Right cardiac atrium (tissue), 5 donors: ENCODE results near the gene ABCE1. TPM values are rescaled to one million over a fixed set of nuclear protein-coding genes. Genes with fewer than 3 reads are reported as not detected.

Experiments used
- ATAC-seq, 2 donors: fragments of 200-7000 bp; cut with Tn5 transposase; one replicate each; pipeline versions ENCODE4 v1.8.0 to v1.9.1; 2020; ENCODE audit warnings: moderate library complexity in 2 of 2, mild to moderate bottlenecking in 1 of 2
- DNase-seq, 3 donors: peaks; one replicate each; pipeline ENCODE4 v3.0.0-alpha.2; 2020
- H3K27ac ChIP-seq: one replicate; pipeline ENCODE4 v1.5.1; 2013; ENCODE audit warnings: mild to moderate bottlenecking, low read length, control low read depth, moderate library complexity
- H3K27me3 ChIP-seq: one replicate; pipeline ENCODE4 v1.6.1; 2013; ENCODE audit not compliant: control insufficient read depth, insufficient read depth
- H3K4me1 ChIP-seq: one replicate; pipeline ENCODE4 v1.6.1; 2013; ENCODE audit warnings: low read length; ENCODE audit not compliant: control insufficient read depth, insufficient read depth
- H3K4me3 ChIP-seq: one replicate; pipeline ENCODE4 v1.5.1; 2013; ENCODE audit warnings: low read length, control low read depth
- H3K9me3 ChIP-seq: one replicate; pipeline ENCODE4 v1.6.1; 2013; ENCODE audit warnings: low read length; ENCODE audit not compliant: control insufficient read depth
- WGBS: extraction: QIAGEN DNeasy Blood & Tissue Kit; methylation state at CpG from one replicate; pipeline ENCODE4 v1.1.7; 2013; 5-methylcytosine and 5-hydroxymethylcytosine counted together
- intact Hi-C, 4 donors: fragments of 100-400 bp; cut with DNase I; formaldehyde crosslinking; loops; one replicate each; pipeline versions ENCODE4 v1.11.0 to v1.14.0; 2022 to 2023
- polyA plus RNA-seq: library from polyadenylated mRNA; stranded (reverse); fragments of 200-250 nt; gene quantifications from one replicate; pipeline ENCODE4 v1.2.3, GENCODE V29; 2013
- total RNA-seq, 4 donors: library from RNA; stranded (reverse); fragmentation: NEBNext Ultra II Directional; extraction: Animal tissue kit (Norgen Biotek cat#: 25700); gene quantifications; one replicate each; pipeline ENCODE4 v1.2.1, GENCODE V29; 2021
- donor health status: healthy with polysubstance abuse.
- donor health status: DM: no; HTN: yes; CAD: no.
- donor health status: DM: no; HTN: no; CAD: no.
- donor health status: DM: no; HTN: yes; CAD: no; lungs with severe emphysema.
- donor health status: DM: yes; HTN: yes; CAD: no.

The ABCE1 gene
- total and polyA plus RNA-seq, 5 donors, result 15.7 to 41.9 (median 29.9) TPM

DNA sequence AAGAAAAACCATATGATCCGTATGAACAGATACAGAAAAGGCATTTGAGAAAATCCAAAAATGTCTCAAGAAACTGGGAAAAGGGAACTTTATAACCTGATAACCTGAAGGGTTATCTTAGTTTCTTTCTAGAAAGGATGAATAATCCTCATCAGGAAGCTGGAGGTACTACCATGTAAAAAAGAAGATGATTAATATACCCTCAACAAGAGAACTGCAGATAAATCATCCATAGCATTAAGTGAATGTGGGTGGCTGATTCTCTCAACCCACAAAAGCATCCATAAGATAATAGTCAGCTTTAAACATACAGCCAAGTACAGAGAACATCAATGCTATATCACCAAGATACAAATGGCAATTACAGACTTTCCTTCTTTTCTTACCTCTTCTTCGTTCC is 26.6 kb upstream of the ABCE1 start:
- DNase-seq, result no peak
- H3K27me3 ChIP-seq, result no peaks in the 10 kb centered on the region
- WGBS, result 94% methylated on average over 2 of the region's 2 CpGs

DNA sequence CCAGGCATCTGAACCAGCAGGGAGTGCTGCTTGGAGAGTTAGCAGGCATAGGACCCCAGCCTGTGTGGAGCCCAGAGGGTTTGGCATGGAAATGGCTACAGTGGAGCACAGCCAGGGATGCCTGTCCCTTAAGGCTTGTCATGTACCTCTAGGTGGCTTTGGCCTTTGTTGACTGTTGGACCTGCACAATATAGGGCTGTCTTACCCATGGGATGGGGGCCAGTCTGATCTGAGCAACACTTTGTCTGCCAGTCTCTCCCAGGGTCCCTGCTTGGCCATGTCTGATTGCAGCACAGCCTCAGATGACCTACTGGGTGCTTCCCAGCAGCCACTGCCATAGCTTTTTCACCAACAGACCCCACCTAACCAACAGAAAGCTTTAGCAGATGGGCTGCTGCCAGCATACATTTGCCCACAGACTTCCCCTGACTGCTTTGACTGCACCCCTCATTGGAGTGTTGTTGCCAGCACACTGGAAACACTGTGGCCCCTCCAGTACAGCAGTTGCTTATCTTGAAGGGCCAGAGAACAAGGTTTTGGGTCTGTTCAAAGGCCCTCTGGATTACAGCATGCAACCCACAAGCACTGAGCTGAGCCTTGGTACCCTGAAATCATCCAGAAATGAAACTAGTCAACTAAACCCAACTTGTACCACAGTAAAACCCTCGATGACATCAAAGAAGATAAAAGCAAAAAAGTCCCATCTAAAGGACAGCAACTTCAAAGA is 22.2 kb upstream of the ABCE1 start:
- no peaks in the 10 kb centered on the region for H3K4me1 ChIP-seq
- no peak overlapping the region for H3K27ac ChIP-seq
- no peak overlapping the region for H3K4me3 ChIP-seq
- H3K27me3 ChIP-seq, result no peaks in the 10 kb centered on the region
- DNase-seq (no peak), ATAC-seq (no peak)
- no peaks in the 10 kb centered on the region for H3K9me3 ChIP-seq
- intact Hi-C loops, result no loop called here
- 72% methylated on average over 1 of the region's 1 CpG for WGBS

More for the DNA sequence above, 26.6 kb upstream of the ABCE1 start:
- H3K27ac ChIP-seq, result no peak overlapping the region
- no peak overlapping the region for H3K4me3 ChIP-seq
- intact Hi-C loops, result no loop called here
- no peaks in the 10 kb centered on the region for H3K4me1 ChIP-seq
- H3K9me3 ChIP-seq, result no peaks in the 10 kb centered on the region
- ATAC-seq, result no peak

DNA sequence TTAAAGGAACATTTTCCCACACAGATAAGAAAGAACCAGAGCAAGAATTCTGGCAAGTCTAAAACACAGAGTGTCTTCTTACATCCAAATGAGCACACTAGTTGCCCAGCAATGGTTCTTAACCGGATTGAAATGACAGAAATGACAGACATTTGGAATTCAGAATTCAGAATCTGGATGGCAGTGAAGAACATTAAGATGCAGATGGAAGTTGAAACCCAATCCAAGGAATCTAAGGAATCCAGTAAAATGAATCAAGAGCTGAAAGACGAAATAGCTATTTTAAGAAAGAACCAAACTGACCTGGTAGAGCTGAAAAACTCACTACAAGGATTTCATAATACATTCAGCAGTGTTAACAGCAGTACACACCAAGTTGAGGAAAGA is 21.6 kb upstream of the ABCE1 start:
- Histone ChIP-seq H3K4me3 (no peak overlapping the region), H3K9me3 (no peaks in the 10 kb centered on the region), H3K27ac (no peak overlapping the region), H3K27me3 (no peaks in the 10 kb centered on the region), H3K4me1 (no peaks in the 10 kb centered on the region)
- 86% methylated on average over 2 of the region's 2 CpGs for WGBS
- intact Hi-C loops, result no loop called here
- DNase-seq (no peak), ATAC-seq (no peak)

DNA sequence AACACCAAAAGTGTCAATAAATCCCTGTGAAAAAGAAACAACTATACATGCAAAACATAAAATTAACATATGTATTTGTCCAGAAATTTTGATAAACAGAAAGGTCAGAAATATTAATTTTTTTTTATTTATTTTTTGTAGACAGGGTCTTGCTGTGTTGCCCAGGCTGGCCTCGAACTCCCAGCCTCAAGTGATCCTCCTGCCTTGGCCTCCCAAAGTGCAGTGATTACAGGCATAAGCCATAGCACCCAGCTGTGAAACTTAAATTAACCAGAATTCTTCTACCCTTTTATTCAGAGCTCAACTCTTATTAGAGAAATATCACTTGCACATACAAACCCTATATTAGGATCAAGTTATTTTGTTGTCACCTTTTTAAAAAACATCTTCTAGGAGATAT is 16.4 kb upstream of the ABCE1 start:
- no peak for ATAC-seq
- no peak for DNase-seq
- H3K4me1 ChIP-seq, result no peaks in the 10 kb centered on the region
- no peak overlapping the region for H3K4me3 ChIP-seq
- intact Hi-C loops, result no loop called here
- 100% methylated on average over 1 of the region's 1 CpG for WGBS
- H3K9me3 ChIP-seq, result no peaks in the 10 kb centered on the region
- no peak overlapping the region for H3K27ac ChIP-seq
- H3K27me3 ChIP-seq, result no peaks in the 10 kb centered on the region

DNA sequence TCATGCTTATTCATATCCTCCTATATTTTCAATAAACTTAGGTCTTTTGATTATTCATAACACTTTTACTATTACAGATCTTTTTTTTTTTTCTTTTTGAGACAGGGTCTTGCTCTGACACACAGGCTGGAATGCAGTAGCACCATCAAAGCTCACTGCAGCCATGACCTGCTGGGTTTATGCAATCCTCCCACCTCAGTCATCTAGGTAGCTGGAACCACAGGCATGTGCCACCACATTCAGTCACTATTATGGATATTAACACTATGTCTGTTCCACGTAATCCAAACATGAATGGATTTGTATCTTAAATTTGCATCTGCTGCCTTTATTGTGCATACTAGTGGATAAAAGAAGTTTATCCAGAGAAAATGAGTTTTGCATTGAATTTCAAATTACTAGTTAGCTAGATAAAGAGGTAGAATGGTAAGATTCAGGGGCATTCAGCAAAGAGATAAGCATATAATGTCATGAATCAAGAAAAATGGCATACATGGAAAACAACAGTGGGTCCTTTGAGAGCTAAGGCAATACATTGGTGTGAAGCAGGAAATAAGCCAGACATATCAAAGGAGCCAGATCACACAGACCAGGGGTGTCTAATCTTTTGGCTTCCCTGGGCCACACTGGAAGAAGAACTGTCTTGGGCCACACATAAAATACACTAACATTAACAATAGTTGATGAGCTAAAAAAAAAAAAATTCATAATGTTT is 14.1 kb upstream of the ABCE1 start:
- Histone ChIP-seq H3K4me3 (no peak overlapping the region), H3K9me3 (no peaks in the 10 kb centered on the region), H3K4me1 (no peaks in the 10 kb centered on the region), H3K27ac (no peak overlapping the region), H3K27me3 (no peaks in the 10 kb centered on the region)
- intact Hi-C loops, result no loop called here
- ATAC-seq (no peak), DNase-seq (no peak)
- 91% methylated on average over 1 of the region's 1 CpG for WGBS

DNA sequence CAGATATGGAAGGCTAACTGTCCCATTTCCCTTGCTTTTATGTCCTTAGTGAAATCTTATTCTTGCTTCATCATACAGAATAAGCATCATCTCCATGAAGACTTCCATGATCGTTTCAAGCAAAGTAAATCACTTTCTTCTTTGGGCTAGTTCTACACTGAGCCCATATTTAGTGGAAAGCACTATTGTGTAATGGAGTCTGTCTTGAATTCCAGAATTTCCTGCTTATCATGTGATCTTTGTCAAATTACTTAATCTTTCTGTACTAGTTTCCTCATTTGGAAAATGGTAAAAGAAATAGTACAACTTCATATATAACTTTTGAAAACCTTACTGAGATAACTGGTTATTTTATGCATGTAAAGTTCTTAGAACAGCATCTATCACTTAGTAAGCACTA is 7.7 kb upstream of the ABCE1 start:
- no peaks in the 10 kb centered on the region for H3K4me1 ChIP-seq
- no peaks in the 10 kb centered on the region for H3K27me3 ChIP-seq
- 93% methylated on average over 1 of the region's 1 CpG for WGBS
- no peak overlapping the region for H3K27ac ChIP-seq
- ATAC-seq (no peak), DNase-seq (no peak)
- no peak overlapping the region for H3K4me3 ChIP-seq
- intact Hi-C loops, result no loop called here
- no peaks in the 10 kb centered on the region for H3K9me3 ChIP-seq

DNA sequence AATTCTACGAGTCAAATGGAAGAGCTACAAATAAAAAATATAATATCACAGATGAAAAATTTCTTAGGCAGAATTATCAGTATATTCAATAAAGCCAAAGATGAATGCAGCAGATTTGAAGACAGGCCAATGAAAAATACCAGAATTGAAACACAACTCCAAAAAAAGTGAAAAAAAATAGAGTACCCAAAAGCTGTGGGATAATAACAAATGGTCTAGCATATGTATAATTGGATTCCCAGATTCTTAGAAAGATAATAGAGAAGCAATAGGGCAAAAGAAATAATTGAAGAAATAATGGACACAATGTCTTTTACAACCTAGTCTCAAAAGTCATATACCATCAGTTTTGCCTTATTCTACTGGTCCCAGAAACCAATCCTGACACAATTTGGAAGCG is 4.5 kb upstream of the ABCE1 start:
- H3K4me1 ChIP-seq, result peaks cover 2% of the 10 kb centered on the region
- no peak overlapping the region for H3K4me3 ChIP-seq
- H3K9me3 ChIP-seq, result no peaks in the 10 kb centered on the region
- WGBS, result 98% methylated on average over 2 of the region's 2 CpGs
- intact Hi-C loops, result no loop called here
- ATAC-seq (no peak), DNase-seq (no peak)
- no peaks in the 10 kb centered on the region for H3K27me3 ChIP-seq
- no peak overlapping the region for H3K27ac ChIP-seq

DNA sequence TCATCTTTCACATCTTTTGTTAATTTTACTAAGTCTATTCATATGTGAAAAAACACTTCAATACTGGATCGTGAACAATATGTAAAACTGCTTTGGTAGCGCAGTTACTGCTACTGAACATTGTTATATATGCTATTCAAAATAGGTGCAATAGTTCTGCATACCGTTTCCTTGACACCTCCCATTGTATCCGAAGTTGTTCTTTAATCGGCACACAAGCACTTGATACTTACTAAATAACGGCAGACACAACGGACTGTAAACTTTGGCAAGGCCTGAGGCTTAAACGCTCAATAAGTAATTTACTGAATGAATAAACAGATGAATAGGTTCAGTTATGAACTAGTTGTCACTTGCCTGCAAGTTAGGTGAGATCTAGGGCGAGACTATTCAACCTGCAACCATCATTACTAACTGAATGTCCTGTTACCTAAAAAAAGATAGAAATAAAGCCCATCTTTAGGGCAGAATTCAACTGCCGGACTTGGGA is 735 bp upstream of the ABCE1 start:
- peaks cover 2% of the 10 kb centered on the region for H3K4me1 ChIP-seq
- WGBS, result 7% methylated on average over 10 of the region's 10 CpGs

DNA sequence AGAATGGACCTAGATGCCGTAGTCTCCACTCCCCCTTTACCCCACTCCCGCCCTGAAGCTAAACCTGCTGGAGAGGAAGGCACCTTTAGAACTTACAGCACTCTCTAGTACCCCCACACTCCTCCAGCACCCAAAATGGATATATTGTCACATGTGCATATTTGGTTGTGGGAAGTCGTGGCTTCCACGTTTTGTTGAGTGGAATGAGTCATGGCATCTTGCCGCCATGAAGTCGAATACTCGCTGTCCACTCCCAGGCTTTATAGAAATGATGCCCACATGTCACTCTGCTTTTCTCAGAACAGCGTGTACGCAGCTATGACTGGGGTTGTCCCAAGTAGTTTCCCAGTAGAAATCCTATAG is 545 bp downstream of the ABCE1 start:
- H3K27ac ChIP-seq, result peak overlapping the region; percentile 98
- no peaks in the 10 kb centered on the region for H3K9me3 ChIP-seq
- H3K27me3 ChIP-seq, result no peaks in the 10 kb centered on the region
- under 1% methylated on average over 9 of the region's 9 CpGs for WGBS
- peak overlapping the region; percentile 96 for H3K4me3 ChIP-seq
- intact Hi-C loops, result no loop called here
- ATAC-seq (peak; percentile 42 to 61), DNase-seq (peak in 1 of 3 donors; percentile 27)
- peaks cover 2% of the 10 kb centered on the region for H3K4me1 ChIP-seq

More for the DNA sequence above, 735 bp upstream of the ABCE1 start:
- DNase-seq (no peak), ATAC-seq (no peak)
- Histone ChIP-seq H3K4me3 (peak overlapping the region; percentile 96), H3K27ac (peak overlapping the region; percentile 98), H3K27me3 (no peaks in the 10 kb centered on the region), H3K9me3 (no peaks in the 10 kb centered on the region)
- intact Hi-C loops, result no loop called here

DNA sequence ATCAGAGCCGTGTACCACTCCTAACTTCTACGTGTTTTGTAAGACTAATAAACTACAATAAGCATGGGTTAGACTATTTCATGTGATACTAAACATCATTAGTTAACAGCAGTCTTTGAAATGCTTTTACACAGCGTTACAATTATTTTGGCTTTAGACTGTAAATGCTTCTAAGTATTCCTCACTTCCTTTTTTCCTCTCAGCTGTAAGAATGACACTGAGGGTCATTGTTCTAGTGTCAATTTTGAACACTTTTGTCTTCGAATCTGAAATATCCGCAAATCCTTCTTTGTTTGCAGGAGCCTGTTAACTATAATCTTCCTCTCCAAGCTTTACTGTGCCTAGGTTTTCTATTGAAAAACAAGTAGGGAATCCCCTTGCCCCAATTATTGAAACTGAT is 1.5 kb downstream of the ABCE1 start:
- peak overlapping the region; percentile 96 for H3K4me3 ChIP-seq
- DNase-seq, result no peak
- 24% methylated on average over 5 of the region's 5 CpGs for WGBS
- no peaks in the 10 kb centered on the region for H3K27me3 ChIP-seq
- H3K9me3 ChIP-seq, result no peaks in the 10 kb centered on the region
- H3K4me1 ChIP-seq, result peaks cover 2% of the 10 kb centered on the region
- intact Hi-C loops, result no loop called here
- no peak overlapping the region for H3K27ac ChIP-seq
- ATAC-seq, result no peak

DNA sequence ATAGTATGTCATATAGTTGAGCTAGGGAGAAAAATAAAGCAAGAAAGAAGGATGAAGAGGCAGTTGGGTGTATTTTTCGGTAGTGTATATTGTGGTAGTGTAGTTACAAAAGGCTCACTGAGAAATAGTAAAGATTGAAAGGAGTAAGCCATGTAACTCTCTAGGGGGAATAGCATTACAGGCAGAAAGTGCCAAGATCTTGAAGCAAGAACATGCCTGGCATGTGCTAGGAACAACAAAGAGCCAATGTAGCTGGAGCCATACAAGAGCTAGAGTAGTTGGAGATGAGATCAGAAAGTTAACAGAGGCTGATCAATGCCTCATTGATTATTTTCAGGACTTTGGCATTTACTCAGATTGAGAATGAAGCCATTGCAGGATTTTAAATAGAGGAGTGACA is 3.0 kb downstream of the ABCE1 start:
- Histone ChIP-seq H3K27ac (no peak overlapping the region), H3K4me3 (no peak overlapping the region), H3K4me1 (peaks cover 2% of the 10 kb centered on the region), H3K9me3 (no peaks in the 10 kb centered on the region), H3K27me3 (no peaks in the 10 kb centered on the region)
- WGBS, result 99% methylated on average over 1 of the region's 1 CpG
- DNase-seq, result no peak
- intact Hi-C loops, result no loop called here
- ATAC-seq, result no peak
